ENCODE measurements around the gene CIDEA.

CIDEA gene

GRCh38 chr18:12278741-12279682 lies 24.9 kb downstream of the CIDEA start:
- no peak overlapping the region for H3K4me3 ChIP-seq (ENCODE audit: insufficient read depth, low read length, poor library complexity, severe bottlenecking)
- H3K9me3 ChIP-seq (ENCODE audit: insufficient read depth, low read length): no peaks in the 10 kb centered on the region
- no peak overlapping the region for H3K9ac ChIP-seq (ENCODE audit: low read length)
- H4K20me1 ChIP-seq (ENCODE audit: low read depth, low read length): no peaks in the 10 kb centered on the region
- H3K79me2 ChIP-seq (ENCODE audit: insufficient read depth, low read length): no peaks in the 10 kb centered on the region
- TF ChIP-seq EZH2phosphoT487 (conservative IDR thresholded peaks at IDR 0.05; ENCODE audit: low read length): no peak
- TF ChIP-seq CTCF (IDR thresholded peaks at IDR 0.05; ENCODE audit: insufficient read depth, low read length, poor library complexity, severe bottlenecking): no peak
- H3K27ac ChIP-seq (ENCODE audit: low read depth, low read length): no peak overlapping the region
- no peaks in the 10 kb centered on the region for H3F3A ChIP-seq (ENCODE audit: insufficient read depth)
- no peaks in the 10 kb centered on the region for H3K9me2 ChIP-seq (replicated peaks; ENCODE audit: insufficient read depth, low read length)
- H3K36me3 ChIP-seq (ENCODE audit: low read length): no peaks in the 10 kb centered on the region
- no peak overlapping the region for H2AFZ ChIP-seq (ENCODE audit: low read depth, low read length, severe bottlenecking)
- no peaks in the 10 kb centered on the region for H3K27me3 ChIP-seq (ENCODE audit: low read length)
- H3K4me2 ChIP-seq (ENCODE audit: low read depth, low read length, poor library complexity, severe bottlenecking): no peak overlapping the region

GRCh38 chr18:12279781-12280531 lies 25.8 kb downstream of the CIDEA start:
- Histone ChIP-seq H3K36me3 (ENCODE audit: low read length) (no peaks in the 10 kb centered on the region), H3K9me2 (replicated peaks; ENCODE audit: insufficient read depth, low read length) (no peaks in the 10 kb centered on the region), H3K27ac (ENCODE audit: low read depth, low read length) (no peak overlapping the region), H3K9me3 (ENCODE audit: insufficient read depth, low read length) (no peaks in the 10 kb centered on the region), H4K20me1 (ENCODE audit: low read depth, low read length) (no peaks in the 10 kb centered on the region), H3K4me2 (ENCODE audit: low read depth, low read length, poor library complexity, severe bottlenecking) (no peak overlapping the region), H3F3A (ENCODE audit: insufficient read depth) (no peaks in the 10 kb centered on the region), H3K4me3 (ENCODE audit: insufficient read depth, low read length, poor library complexity, severe bottlenecking) (no peak overlapping the region), H2AFZ (ENCODE audit: low read depth, low read length, severe bottlenecking) (no peak overlapping the region), H3K27me3 (ENCODE audit: low read length) (no peaks in the 10 kb centered on the region), H3K79me2 (ENCODE audit: insufficient read depth, low read length) (no peaks in the 10 kb centered on the region), H3K9ac (ENCODE audit: low read length) (no peak overlapping the region)
- TF ChIP-seq CTCF (IDR thresholded peaks at IDR 0.05; ENCODE audit: insufficient read depth, low read length, poor library complexity, severe bottlenecking) (no peak), EZH2phosphoT487 (conservative IDR thresholded peaks at IDR 0.05; ENCODE audit: low read length) (no peak)

GRCh38 chr18:12281861-12282260 lies 27.7 kb downstream of the CIDEA start:
- H3K27ac ChIP-seq (ENCODE audit: low read depth, low read length): no peak overlapping the region
- no peaks in the 10 kb centered on the region for H3K9me2 ChIP-seq (replicated peaks; ENCODE audit: insufficient read depth, low read length)
- no peaks in the 10 kb centered on the region for H3K27me3 ChIP-seq (ENCODE audit: low read length)
- no peaks in the 10 kb centered on the region for H3K79me2 ChIP-seq (ENCODE audit: insufficient read depth, low read length)
- H3K9ac ChIP-seq (ENCODE audit: low read length): no peak overlapping the region
- no peak overlapping the region for H3K4me3 ChIP-seq (ENCODE audit: insufficient read depth, low read length, poor library complexity, severe bottlenecking)
- no peaks in the 10 kb centered on the region for H4K20me1 ChIP-seq (ENCODE audit: low read depth, low read length)
- no peaks in the 10 kb centered on the region for H3F3A ChIP-seq (ENCODE audit: insufficient read depth)
- H3K9me3 ChIP-seq (ENCODE audit: insufficient read depth, low read length): no peaks in the 10 kb centered on the region
- no peak overlapping the region for H3K4me2 ChIP-seq (ENCODE audit: low read depth, low read length, poor library complexity, severe bottlenecking)
- no peaks in the 10 kb centered on the region for H3K36me3 ChIP-seq (ENCODE audit: low read length)
- TF ChIP-seq CTCF (IDR thresholded peaks at IDR 0.05; ENCODE audit: insufficient read depth, low read length, poor library complexity, severe bottlenecking): no peak
- no peak for TF ChIP-seq EZH2phosphoT487 (conservative IDR thresholded peaks at IDR 0.05; ENCODE audit: low read length)
- H2AFZ ChIP-seq (ENCODE audit: low read depth, low read length, severe bottlenecking): no peak overlapping the region

All from SU-DHL-6 (cell line).